Hepatocyte (in vitro differentiated cells): ENCODE results near the gene FA2H. TPM values are rescaled to one million over a fixed set of nuclear protein-coding genes. Genes with fewer than 3 reads are reported as not detected.

Experiments used
- DNase-seq: peaks from one replicate; pipeline ENCODE4 v3.0.0-alpha.2; 2016; ENCODE audit warnings: low spot score
- H2AFZ ChIP-seq: fragments of 200-600 bp; sonication (generic); 2 replicates; pipeline ENCODE4 v1.6.0; 2016; ENCODE audit warnings: antibody characterized with exemption, mild to moderate bottlenecking
- H3K27ac ChIP-seq: fragments of 200-600 bp; sonication (generic); 2 replicates; pipeline ENCODE4 v1.5.1; 2016; ENCODE audit warnings: mild to moderate bottlenecking
- H3K27me3 ChIP-seq: fragments of 200-600 bp; sonication (generic); 2 replicates; pipeline ENCODE4 v1.6.1; 2016
- H3K36me3 ChIP-seq: fragments of 200-600 bp; sonication (generic); replicated peaks from 2 replicates; pipeline ENCODE4 v1.5.1; 2016; ENCODE audit warnings: low read depth; ENCODE audit not compliant: insufficient read depth
- H3K4me1 ChIP-seq: fragments of 200-600 bp; sonication (generic); 2 replicates; pipeline ENCODE4 v1.5.1; 2016; ENCODE audit warnings: mild to moderate bottlenecking, moderate library complexity; ENCODE audit not compliant: insufficient read depth
- H3K4me2 ChIP-seq: fragments of 200-600 bp; sonication (generic); 2 replicates; pipeline ENCODE4 v1.6.0; 2016
- H3K4me3 ChIP-seq: fragments of 200-600 bp; sonication (generic); 2 replicates; pipeline ENCODE4 v1.5.1; 2016; ENCODE audit warnings: mild to moderate bottlenecking
- H3K79me2 ChIP-seq: fragments of 200-600 bp; sonication (generic); 2 replicates; pipeline ENCODE4 v1.6.0; 2017; ENCODE audit warnings: mild to moderate bottlenecking
- H3K9me2 ChIP-seq: fragments of 200-600 bp; sonication (generic); replicated peaks from 2 replicates; pipeline ENCODE4 v1.6.0; 2017; ENCODE audit warnings: mild to moderate bottlenecking; ENCODE audit not compliant: insufficient read depth
- H3K9me3 ChIP-seq: fragments of 200-600 bp; sonication (generic); 2 replicates; pipeline ENCODE4 v1.5.1; 2016; ENCODE audit warnings: low read depth, mild to moderate bottlenecking
- H4K20me1 ChIP-seq: fragments of 200-600 bp; sonication (generic); 2 replicates; pipeline ENCODE4 v1.6.0; 2016; ENCODE audit warnings: mild to moderate bottlenecking; ENCODE audit not compliant: insufficient read depth, poor library complexity, severe bottlenecking
- CTCF ChIP-seq: fragments of 200-600 bp; sonication (generic); IDR thresholded peaks from 2 replicates; pipeline ENCODE4 v1.5.1; 2016; ENCODE audit warnings: antibody characterized with exemption, mild to moderate bottlenecking; ENCODE audit not compliant: poor library complexity
- EZH2 ChIP-seq: fragments of 200-600 bp; sonication (generic); IDR thresholded peaks from 2 replicates; pipeline ENCODE4 v1.6.1; 2016; ENCODE audit warnings: antibody characterized with exemption, mild to moderate bottlenecking, borderline replicate concordance
- EZH2phosphoT487 ChIP-seq: fragments of 200-600 bp; sonication (generic); IDR thresholded peaks from one replicate; pipeline ENCODE4 v1.6.1; 2018; ENCODE audit warnings: antibody characterized with exemption, mild to moderate bottlenecking, low read depth, moderate library complexity; ENCODE audit not compliant: unreplicated experiment, severe bottlenecking
- WGBS: methylation state at CpG from one replicate; pipeline ENCODE4 v1.1.6; 2016; ENCODE audit warnings: low lambda C conversion rate; ENCODE audit errors: missing lambda C conversion rate; 5-methylcytosine and 5-hydroxymethylcytosine counted together
- polyA plus RNA-seq: library from polyadenylated mRNA; unstranded; fragments of >200 nt; fragmentation: Nextera tagmentation; extraction: Ambion mirVana; gene quantifications from 2 replicates; pipeline ENCODE4 v1.2.1, GENCODE V29; 2016
- total RNA-seq: library from RNA; depleted of rRNA; stranded (reverse); fragments of >200 nt; gene quantifications from 2 replicates; pipeline ENCODE4 v1.2.3, GENCODE V29; 2014

The FA2H gene
- total and polyA plus RNA-seq, 2 experiments from 2014 or later: 2.1 to 7.8 TPM

- Histone ChIP-seq H3K27me3 (peaks cover 8% of the 10 kb centered on the region), H3K4me3 (peak overlapping the region; percentile 30), H3K79me2 (no peaks in the 10 kb centered on the region), H3K9me2 (no peaks in the 10 kb centered on the region), H4K20me1 (no peaks in the 10 kb centered on the region), H3K27ac (peak overlapping the region; percentile 44), H3K36me3 (no peaks in the 10 kb centered on the region), H3K4me1 (no peaks in the 10 kb centered on the region), H2AFZ (peak overlapping the region; percentile 50), H3K4me2 (peak overlapping the region; percentile 90), H3K9me3 (no peaks in the 10 kb centered on the region)
- WGBS: 49% methylated on average over 14 of the region's 14 CpGs
- DNase-seq: no peak
- TF ChIP-seq EZH2phosphoT487 (no peak), EZH2 (no peak), CTCF (no peak)
Observed at GRCh38 chr16:74773446-74774222, 986 bp downstream of the FA2H start.

- 82% methylated on average over 10 of the region's 11 CpGs for WGBS
- Histone ChIP-seq H3K27ac (no peak overlapping the region), H3K27me3 (peaks cover 8% of the 10 kb centered on the region)
Observed at GRCh38 chr16:74771656-74772315, 2.8 kb downstream of the FA2H start.

DNA sequence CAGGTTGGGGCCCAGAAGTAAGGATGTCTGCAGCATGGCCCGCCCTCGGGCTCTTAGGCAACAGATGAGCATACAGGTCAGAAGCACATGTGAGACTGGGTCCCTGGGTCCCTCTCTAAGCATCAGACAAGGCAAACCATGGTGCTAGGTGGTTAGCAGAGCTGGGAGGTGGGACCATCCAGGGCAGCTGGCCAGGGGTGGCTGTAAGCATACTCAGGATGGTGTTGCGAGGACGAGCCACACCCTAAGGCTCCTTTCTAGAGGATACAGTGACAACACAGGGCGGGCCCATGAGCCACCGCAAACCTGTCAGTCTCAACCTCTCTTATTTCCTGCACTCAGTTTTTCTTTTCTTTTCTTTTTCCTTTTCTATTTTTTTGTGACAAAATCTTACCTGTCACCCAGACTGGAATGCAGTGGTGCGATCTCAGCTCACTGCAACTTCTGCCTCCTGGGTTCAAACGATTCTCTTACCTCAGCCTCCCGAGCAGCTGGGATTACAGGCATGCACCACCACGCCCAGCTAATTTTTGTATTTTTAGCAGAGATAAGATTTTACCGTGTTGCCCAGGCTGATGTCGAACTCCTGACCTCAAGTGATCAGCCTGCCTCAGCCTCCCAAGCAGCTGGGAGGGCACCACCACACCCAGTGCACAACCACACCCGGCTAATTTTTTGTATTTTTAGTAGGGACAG is 3.6 kb downstream of the FA2H start:
- Histone ChIP-seq H3K27ac (no peak overlapping the region), H4K20me1 (no peaks in the 10 kb centered on the region), H3K9me2 (no peaks in the 10 kb centered on the region), H3K9me3 (no peaks in the 10 kb centered on the region), H3K4me2 (no peak overlapping the region), H3K27me3 (peaks cover 8% of the 10 kb centered on the region), H3K36me3 (no peaks in the 10 kb centered on the region), H3K79me2 (no peaks in the 10 kb centered on the region), H3K4me1 (no peaks in the 10 kb centered on the region), H2AFZ (no peak overlapping the region), H3K4me3 (no peak overlapping the region)
- 89% methylated on average over 13 of the region's 13 CpGs for WGBS
- DNase-seq: no peak
- no peak for TF ChIP-seq CTCF

More at GRCh38 chr16:74771656-74772315, 2.8 kb downstream of the FA2H start:
- Histone ChIP-seq H2AFZ (no peak overlapping the region), H3K4me1 (no peaks in the 10 kb centered on the region), H3K4me3 (no peak overlapping the region), H3K36me3 (no peaks in the 10 kb centered on the region), H4K20me1 (no peaks in the 10 kb centered on the region), H3K9me2 (no peaks in the 10 kb centered on the region), H3K9me3 (no peaks in the 10 kb centered on the region), H3K79me2 (no peaks in the 10 kb centered on the region), H3K4me2 (no peak overlapping the region)
- no peak for DNase-seq
- TF ChIP-seq EZH2 (no peak), EZH2phosphoT487 (no peak), CTCF (no peak)
